Activated naive CD4-positive, alpha-beta T cell treated with anti-CD3 and anti-CD28 coated beads, Interleukin-2, amount 10 ng/mL, durations not matched to agents 7 days and 5 days (primary cell): ENCODE data around the gene TMA16.

Experiments used
- CTCF ChIA-PET: fragments of 350-600 bp; sonication (Branson Sonifier 250); formaldehyde crosslinking; loops from one replicate; lab custom pipeline; 2021; ENCODE audit warnings: antibody characterized with exemption; lab: Charles Lee
- DNase-seq: peaks from one replicate; pipeline ENCODE4 v3.0.0-alpha.2; 2020
- H3K27ac Mint-ChIP-seq: one replicate; pipeline ENCODE4 v1.8.0; 2021; ENCODE audit warnings: mild to moderate bottlenecking, moderate library complexity, mixed read lengths
- H3K27me3 Mint-ChIP-seq: one replicate; pipeline ENCODE4 v1.8.0; 2021; ENCODE audit warnings: mild to moderate bottlenecking, mixed read lengths
- H3K36me3 Mint-ChIP-seq: one replicate; pipeline ENCODE4 v1.8.0; 2021; ENCODE audit warnings: mixed read lengths
- H3K4me1 Mint-ChIP-seq: one replicate; pipeline ENCODE4 v1.8.0; 2021; ENCODE audit warnings: mixed read lengths
- H3K4me3 Mint-ChIP-seq: one replicate; pipeline ENCODE4 v1.8.0; 2021; ENCODE audit warnings: mild to moderate bottlenecking, moderate library complexity, mixed read lengths
- H3K9me3 Mint-ChIP-seq: one replicate; pipeline ENCODE4 v1.8.0; 2021; ENCODE audit warnings: mixed read lengths

TMA16 gene

DNA sequence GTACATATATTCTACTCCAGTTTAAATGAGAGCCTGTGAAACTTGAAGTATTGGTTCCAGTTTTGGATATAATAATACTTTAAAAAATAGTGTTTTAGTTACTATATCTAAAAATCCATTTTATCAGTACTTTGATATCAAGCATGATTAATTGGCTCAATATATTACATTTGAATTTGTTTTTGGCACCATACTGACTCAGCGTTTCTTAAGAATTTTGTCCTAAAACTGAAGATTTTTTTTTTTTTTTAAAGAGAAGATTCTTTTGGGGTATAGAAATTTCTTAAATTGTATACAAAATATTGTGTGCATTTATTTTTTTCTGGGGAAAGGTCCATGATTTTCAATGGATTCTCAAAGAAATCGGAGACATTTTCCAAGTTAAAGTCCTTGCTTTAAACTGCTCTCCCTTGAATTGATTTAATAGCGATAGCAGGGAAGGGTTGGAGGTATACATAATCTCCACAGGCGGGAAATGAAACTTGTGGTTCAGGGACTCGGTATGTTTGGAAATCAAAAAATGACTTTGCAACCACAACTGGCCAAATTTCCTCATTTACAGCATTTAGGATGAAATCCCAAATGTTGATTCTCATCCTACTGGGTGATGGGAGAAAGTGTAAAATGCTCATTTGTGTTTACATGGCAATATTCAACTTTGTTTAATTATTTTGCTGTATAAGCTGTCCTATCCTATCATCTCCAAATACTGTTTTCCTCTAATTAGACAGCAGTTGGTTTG, 62.3 kb downstream of the TMA16 start:
- H3K36me3 Mint-ChIP-seq: peaks cover 1% of the 10 kb centered on the region
- no peak overlapping the region for H3K4me3 Mint-ChIP-seq
- no peaks in the 10 kb centered on the region for H3K27me3 Mint-ChIP-seq
- no peak for DNase-seq
- no peak overlapping the region for H3K27ac Mint-ChIP-seq
- peaks cover 22% of the 10 kb centered on the region for H3K4me1 Mint-ChIP-seq
- CTCF ChIA-PET: interaction anchor here (0.7 to 3.2 kb wide), 11 partner anchors 9 to 1177 kb away, joined by 3 to 24 read pairs (median 4); no protein-coding TSS in a partner anchor
- peaks cover 4% of the 10 kb centered on the region for H3K9me3 Mint-ChIP-seq

DNA sequence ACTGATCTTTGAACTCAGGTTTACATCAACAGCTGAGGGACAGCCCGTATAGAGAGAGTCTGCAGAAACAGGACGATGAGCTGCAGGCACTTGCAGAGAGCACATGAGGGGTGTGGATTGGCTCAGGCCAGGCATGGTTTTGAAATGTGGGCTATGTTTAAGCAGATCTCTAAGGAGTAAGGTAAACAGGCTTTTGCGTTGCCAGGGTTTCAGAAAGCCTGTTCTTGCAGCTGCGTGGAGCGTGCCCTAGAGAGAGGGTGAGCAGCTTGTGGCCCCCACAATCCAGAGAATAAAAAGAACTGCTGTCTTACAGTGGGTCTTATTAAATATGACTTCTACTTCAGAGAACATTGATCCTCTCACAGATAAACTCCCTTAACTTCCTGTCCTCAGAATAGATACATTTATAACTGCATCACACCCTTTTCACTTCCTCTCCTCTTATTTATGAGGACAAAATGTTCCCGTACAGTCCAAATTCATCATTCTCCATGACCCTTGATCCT, 64.1 kb downstream of the TMA16 start:
- peaks cover 4% of the 10 kb centered on the region for H3K27me3 Mint-ChIP-seq
- H3K4me1 Mint-ChIP-seq: peaks cover 22% of the 10 kb centered on the region
- peaks cover 4% of the 10 kb centered on the region for H3K9me3 Mint-ChIP-seq
- H3K27ac Mint-ChIP-seq: peak overlapping the region; percentile 66
- CTCF ChIA-PET: interaction anchor here (1.0 to 1.5 kb wide), 3 partner anchors 16 to 197 kb away, joined by 3 read pairs; no protein-coding TSS in a partner anchor
- H3K36me3 Mint-ChIP-seq: peaks cover 1% of the 10 kb centered on the region
- H3K4me3 Mint-ChIP-seq: peak overlapping the region; percentile 50
- peak; percentile 22 for DNase-seq

DNA sequence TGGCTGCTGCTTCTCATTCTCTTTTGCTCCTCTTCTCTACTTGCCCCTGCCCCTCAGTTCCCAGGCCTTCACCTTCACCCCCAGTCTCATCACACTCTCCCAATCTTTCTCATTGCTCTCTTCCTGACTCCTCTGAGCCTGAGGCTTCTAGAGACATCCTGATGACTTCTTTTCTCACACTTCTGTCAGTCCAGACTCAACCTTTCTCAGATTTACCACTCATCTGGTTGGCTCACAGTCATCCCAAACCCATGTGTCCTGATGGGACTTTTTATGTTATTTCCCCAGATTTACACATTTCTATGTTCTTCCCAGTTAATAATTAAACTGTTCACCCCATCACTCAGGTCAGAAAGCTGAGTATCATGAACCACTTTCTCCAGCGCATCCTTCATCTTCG, 68.0 kb downstream of the TMA16 start:
- no peak overlapping the region for H3K4me3 Mint-ChIP-seq
- DNase-seq: no peak
- CTCF ChIA-PET: no interaction called here
- peaks cover 22% of the 10 kb centered on the region for H3K4me1 Mint-ChIP-seq
- H3K9me3 Mint-ChIP-seq: peaks cover 4% of the 10 kb centered on the region
- no peak overlapping the region for H3K27ac Mint-ChIP-seq
- H3K36me3 Mint-ChIP-seq: peaks cover 1% of the 10 kb centered on the region
- H3K27me3 Mint-ChIP-seq: peaks cover 4% of the 10 kb centered on the region

DNA sequence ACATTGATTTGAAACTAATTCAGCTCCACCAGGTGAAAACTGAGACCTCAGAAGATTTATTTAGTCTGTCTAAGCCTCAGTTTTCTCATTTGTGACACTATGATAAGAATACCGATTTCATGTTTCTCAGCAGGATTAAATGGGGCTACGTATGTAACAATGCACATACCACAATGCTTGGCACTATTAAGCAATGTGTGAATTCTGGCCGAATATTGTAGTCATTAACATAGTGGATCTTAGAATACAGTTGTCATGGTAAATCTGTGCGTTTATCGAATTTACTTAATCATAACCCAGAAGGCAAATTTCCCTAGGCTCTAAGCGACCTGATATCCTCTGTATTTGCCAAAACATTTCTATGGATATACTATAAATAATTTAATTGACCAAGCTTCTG, 69.1 kb downstream of the TMA16 start:
- no peak overlapping the region for H3K27ac Mint-ChIP-seq
- H3K9me3 Mint-ChIP-seq: peaks cover 4% of the 10 kb centered on the region
- CTCF ChIA-PET: no interaction called here
- no peak for DNase-seq
- peaks cover 1% of the 10 kb centered on the region for H3K36me3 Mint-ChIP-seq
- peaks cover 4% of the 10 kb centered on the region for H3K27me3 Mint-ChIP-seq
- H3K4me1 Mint-ChIP-seq: peaks cover 13% of the 10 kb centered on the region
- H3K4me3 Mint-ChIP-seq: no peak overlapping the region

DNA sequence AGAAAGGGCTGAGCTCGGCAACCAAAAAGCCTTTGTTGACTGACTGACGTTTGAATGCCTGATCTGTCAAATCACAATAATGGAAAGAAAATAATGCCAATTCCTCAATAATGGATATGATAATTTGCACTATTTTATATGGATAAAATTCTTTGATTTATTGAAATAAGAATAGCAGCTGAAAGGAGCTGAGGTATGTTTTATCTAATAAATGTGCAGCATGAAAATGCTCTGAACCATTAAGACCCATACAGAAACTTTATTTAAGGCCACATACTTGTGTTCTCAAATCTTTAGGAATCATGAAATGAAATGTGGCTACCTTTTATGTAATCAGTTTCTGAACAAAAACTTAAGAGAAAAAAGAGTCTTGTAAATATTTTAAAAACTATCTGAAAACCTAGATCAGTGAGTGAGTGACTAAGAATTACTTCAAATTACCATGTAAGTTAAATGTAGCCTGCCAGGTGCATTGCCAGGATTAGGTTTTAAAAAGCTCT, 69.8 kb downstream of the TMA16 start:
- H3K27ac Mint-ChIP-seq: no peak overlapping the region
- peaks cover 1% of the 10 kb centered on the region for H3K36me3 Mint-ChIP-seq
- DNase-seq: no peak
- no peak overlapping the region for H3K4me3 Mint-ChIP-seq
- peaks cover 4% of the 10 kb centered on the region for H3K9me3 Mint-ChIP-seq
- H3K4me1 Mint-ChIP-seq: peaks cover 6% of the 10 kb centered on the region
- H3K27me3 Mint-ChIP-seq: peaks cover 4% of the 10 kb centered on the region
- CTCF ChIA-PET: interaction anchor here (1.0 kb wide), 1 partner anchor 15 kb away, joined by 3 read pairs; no protein-coding TSS in a partner anchor

DNA sequence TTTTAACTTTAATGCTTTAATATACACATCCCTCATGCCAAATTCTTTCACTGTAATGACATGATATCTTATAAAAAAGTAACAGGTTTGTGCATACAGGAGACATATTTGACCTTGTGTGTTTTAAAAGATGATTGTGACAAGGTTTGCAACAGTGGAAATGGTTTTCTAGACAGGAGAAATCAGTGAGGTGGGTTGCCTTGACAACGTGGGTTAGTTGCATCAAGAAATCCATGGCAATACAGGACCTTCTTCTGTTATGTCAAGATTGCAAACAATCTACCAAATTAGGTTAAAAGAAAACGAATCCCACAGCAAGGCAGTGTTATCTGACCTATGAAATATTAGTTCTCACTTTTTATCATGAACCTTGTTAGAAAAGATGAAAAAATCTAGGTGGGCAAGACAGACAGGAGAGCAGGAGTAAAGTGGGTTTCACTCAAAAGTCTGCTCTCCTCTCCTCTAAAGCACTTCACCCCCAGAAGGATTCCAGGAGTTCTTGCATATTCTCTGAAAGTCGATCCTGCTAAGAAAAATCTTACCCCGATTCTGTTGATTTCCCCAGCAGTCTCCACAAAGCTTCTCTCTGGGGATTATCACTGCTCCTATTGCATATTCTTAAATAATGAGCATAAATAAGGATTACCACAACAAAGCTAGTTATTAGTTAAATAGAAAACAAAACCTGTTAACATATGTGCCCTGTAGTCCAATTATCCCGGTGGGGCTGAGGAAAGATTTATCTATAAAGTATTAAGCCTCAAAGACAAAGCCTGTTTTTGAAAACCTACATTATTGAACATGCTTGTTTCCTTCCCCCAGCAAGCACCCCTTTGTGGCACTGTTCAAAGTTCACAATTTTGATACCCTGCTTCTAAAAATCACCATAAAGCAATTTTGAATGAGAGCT, 71.0 kb downstream of the TMA16 start:
- no peaks in the 10 kb centered on the region for H3K36me3 Mint-ChIP-seq
- H3K4me1 Mint-ChIP-seq: no peaks in the 10 kb centered on the region
- no peak overlapping the region for H3K27ac Mint-ChIP-seq
- H3K27me3 Mint-ChIP-seq: peaks cover 4% of the 10 kb centered on the region
- H3K9me3 Mint-ChIP-seq: peaks cover 2% of the 10 kb centered on the region
- CTCF ChIA-PET: interaction anchor here (0.7 to 1.0 kb wide), 2 partner anchors 9 to 16 kb away, joined by 3 to 4 read pairs; no protein-coding TSS in a partner anchor
- DNase-seq: no peak
- no peak overlapping the region for H3K4me3 Mint-ChIP-seq

DNA sequence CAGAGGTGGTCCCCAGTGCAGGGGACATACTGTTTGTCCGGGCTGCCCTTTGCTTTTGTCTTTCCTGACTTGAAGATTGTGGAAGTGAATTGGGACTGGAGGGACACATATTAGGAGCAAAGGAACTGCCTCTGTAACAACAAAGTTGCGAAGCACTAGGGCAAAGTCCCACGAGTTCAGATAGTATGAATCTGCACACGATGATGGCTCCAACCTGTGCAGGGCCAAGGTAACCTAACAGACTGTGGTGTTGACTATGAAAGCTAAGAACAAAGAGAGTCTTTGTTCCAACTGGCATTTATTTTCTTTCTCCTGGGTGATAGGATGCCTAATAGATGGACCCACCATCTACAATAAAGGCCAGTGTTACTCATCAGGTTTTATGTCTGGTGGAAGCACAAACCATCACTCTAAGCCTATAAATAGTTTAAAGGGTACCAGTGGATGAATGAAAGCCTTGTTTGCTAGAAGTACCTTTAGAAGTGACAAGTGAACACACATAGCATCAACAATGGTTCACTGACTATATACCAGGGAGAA, 71.8 kb downstream of the TMA16 start:
- Mint-ChIP-seq H3K27me3 (peaks cover 4% of the 10 kb centered on the region), H3K36me3 (no peaks in the 10 kb centered on the region), H3K4me3 (no peak overlapping the region), H3K27ac (no peak overlapping the region), H3K4me1 (no peaks in the 10 kb centered on the region), H3K9me3 (no peaks in the 10 kb centered on the region)
- DNase-seq: no peak
- CTCF ChIA-PET: interaction anchor here (0.7 kb wide), 1 partner anchor 10 kb away, joined by 4 read pairs; no protein-coding TSS in a partner anchor

DNA sequence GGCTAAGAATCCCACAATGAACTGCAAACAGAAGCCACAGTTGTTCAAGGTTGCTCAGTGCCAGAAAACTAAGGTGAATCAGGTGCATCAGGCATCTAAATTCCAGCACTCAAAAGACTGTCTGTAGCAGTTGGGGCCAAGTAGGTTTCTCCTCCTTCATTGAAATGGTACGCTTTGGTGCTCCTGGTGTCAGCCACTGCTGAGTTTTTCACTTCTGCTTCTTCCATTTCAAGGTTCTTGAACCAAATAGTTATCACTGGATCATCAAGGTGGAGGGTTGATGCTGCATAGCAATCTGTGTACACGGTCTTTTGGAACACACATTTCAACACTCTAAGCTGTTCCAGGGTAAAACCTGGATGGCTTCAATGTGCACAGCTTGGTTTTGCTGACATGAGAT, 74.4 kb downstream of the TMA16 start:
- Mint-ChIP-seq H3K27ac (no peak overlapping the region), H3K4me3 (no peak overlapping the region), H3K9me3 (no peaks in the 10 kb centered on the region), H3K4me1 (no peaks in the 10 kb centered on the region), H3K27me3 (no peaks in the 10 kb centered on the region), H3K36me3 (no peaks in the 10 kb centered on the region)
- DNase-seq: no peak
- CTCF ChIA-PET: interaction anchor here (0.7 kb wide), 1 partner anchor 14 kb away, joined by 3 read pairs; no protein-coding TSS in a partner anchor
